ENCODE measurements around the gene IGF1R.

- TF ChIP-seq, protein P1, sequence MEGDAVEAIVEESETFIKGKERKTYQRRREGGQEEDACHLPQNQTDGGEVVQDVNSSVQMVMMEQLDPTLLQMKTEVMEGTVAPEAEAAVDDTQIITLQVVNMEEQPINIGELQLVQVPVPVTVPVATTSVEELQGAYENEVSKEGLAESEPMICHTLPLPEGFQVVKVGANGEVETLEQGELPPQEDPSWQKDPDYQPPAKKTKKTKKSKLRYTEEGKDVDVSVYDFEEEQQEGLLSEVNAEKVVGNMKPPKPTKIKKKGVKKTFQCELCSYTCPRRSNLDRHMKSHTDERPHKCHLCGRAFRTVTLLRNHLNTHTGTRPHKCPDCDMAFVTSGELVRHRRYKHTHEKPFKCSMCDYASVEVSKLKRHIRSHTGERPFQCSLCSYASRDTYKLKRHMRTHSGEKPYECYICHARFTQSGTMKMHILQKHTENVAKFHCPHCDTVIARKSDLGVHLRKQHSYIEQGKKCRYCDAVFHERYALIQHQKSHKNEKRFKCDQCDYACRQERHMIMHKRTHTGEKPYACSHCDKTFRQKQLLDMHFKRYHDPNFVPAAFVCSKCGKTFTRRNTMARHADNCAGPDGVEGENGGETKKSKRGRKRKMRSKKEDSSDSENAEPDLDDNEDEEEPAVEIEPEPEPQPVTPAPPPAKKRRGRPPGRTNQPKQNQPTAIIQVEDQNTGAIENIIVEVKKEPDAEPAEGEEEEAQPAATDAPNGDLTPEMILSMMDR (IDR thresholded peaks at IDR 0.05; ENCODE audit: borderline replicate concordance, extremely low read depth, low read length, poor library complexity, severe bottlenecking) = no peak
- no peak for TF ChIP-seq EZH2 (IDR thresholded peaks at IDR 0.05; ENCODE audit: borderline replicate concordance, low read depth, low read length, severe bottlenecking)
Observed at GRCh38 chr15:98681061-98681460, 32.7 kb downstream of the IGF1R start.

Measured in DND-41 (cell line).